Endometrial microvascular endothelial cells (primary cell): Measurements from ENCODE around the gene CCDC175. TPM values are rescaled to one million over a fixed set of nuclear protein-coding genes. Genes with fewer than 3 reads are reported as not detected.

Source experiments
- in situ Hi-C: cut with HindIII; loops from 2 replicates; pipeline ENCODE4 v1.10.0; 2017; ENCODE audit warnings: low sequenced_read_pairs, low pct_unique_long_range_greater_than_20kb; ENCODE audit errors: inconsistent ontology term
- total RNA-seq: library from RNA; depleted of rRNA; stranded (reverse); fragments of >200 nt; gene quantifications from one replicate; pipeline ENCODE4 v1.2.3, GENCODE V29; 2015; ENCODE audit errors: inconsistent ontology term

Gene CCDC175
- total RNA-seq, 1 donor from 2014 or later: not detected

- in situ Hi-C loops: no loop called here
These were observed 85.9 kb downstream of the CCDC175 start for GRCh38 chr14:59490756-59491155.

DNA sequence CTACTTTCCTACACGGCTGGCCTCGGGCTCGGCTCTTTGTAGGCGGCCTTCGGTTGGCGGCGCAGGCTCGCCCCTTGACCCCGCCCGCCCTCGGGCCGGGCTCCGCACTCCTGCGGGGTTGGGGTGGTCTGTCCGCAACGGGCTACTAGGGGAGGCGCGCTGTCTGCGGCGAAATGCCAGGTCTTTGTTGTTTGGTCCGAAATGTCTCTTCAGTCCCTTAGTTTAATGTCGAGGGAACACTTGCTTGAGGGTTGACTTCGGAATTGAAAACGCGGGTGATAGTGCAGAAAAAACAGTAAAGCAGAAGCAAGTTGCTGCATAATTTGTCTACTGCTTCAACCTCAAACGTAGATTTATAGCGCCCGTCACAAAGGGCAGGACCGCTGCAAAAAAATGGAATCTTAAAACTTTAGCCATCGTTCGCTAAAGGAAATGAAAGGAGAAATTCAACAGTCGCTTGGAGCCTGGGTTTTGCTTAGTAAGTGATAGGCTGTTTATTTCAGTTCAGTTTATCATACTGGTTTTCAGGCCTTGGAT is 91.9 kb downstream of the CCDC175 start:
- in situ Hi-C loops: no loop called here

DNA sequence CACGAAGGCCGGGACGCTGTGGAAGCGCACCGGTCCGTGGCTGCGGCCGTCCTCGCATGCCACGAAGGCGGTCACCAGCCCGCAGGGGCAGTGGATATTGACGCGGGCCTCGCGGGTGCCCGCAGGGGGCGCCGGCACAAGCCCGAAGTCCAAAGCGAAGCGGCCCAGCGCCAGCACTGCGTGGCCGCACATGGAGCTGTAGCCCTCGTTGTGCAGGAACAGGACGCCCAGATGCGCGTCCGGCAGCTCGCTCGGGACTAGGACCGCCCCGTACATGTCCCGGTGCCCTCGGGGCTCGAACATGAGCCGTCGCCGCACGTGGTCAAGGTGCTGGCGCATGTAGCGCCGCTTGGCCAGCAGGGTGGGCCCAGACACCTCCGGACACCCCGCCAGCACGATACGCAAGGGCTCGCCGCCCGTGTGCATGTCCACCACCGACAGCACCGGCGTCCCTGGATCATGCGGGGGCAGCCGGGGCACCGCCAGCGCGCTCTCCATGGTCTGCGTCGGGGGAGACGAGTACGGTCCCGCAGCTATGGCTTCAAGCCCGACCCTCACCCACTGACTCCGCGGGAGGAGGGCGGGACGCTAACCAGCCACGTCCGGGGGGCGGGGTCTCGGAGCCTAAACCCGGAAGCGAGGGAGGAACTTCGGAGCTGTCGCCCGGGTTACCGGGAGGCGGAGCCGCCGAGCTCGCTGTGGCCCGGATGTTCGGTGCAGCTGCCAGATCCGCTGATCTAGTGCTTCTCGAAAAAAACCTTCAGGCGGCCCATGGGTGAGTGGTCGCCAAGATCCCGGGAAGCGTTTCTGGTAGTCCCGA is 92.6 kb downstream of the CCDC175 start, which contains the start of the genes JKAMP and L3HYPDH:
JKAMP (plus strand) TSS at position 699 of the 820 bp plus-strand sequence; CDS start at position 772, 73 bp downstream.
L3HYPDH (minus strand) TSS at position 590 of the 820 bp plus-strand sequence; CDS start at position 498, 92 bp downstream.
- in situ Hi-C loops: no loop called here

GRCh38 chr14:59483363-59483762 is 93.2 kb downstream of the CCDC175 start:
- in situ Hi-C loops: no loop called here

DNA sequence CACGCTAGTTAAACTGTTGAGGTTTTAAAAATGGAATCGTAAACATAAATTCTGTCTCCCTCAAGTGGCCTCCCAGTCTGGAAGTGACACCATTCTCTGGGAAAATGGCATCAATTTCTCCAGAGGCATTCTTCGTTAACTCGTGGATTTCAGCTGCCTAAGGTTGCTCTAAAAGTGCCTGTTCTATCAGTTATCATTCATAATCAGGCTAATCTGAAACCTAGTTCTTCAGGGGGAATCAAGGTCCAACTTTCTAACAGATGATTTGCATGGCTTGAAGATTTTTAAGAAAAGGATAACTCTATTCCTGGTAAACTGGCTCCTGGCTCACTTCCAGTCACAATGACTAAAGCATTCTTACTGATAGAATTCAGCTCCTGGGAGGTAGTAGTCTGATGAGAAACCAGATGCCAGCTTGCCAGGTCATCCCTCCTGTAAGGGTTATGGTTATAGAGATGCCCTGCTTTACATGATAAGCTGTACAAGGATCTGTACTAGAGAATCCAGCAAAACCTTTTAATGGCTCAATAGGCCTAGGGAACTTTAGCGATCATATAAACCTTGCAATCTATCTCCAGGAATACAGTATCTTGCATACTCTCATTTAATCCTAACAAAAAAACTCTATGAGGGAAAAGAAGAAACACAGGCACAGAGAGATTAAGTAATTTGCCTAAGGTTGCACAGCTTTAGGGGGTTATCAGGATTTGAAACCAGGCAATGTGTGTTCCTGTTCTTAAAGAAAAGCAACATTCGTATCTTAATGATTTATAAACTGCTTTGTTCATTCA is 93.9 kb downstream of the CCDC175 start:
- in situ Hi-C loops: no loop called here

DNA sequence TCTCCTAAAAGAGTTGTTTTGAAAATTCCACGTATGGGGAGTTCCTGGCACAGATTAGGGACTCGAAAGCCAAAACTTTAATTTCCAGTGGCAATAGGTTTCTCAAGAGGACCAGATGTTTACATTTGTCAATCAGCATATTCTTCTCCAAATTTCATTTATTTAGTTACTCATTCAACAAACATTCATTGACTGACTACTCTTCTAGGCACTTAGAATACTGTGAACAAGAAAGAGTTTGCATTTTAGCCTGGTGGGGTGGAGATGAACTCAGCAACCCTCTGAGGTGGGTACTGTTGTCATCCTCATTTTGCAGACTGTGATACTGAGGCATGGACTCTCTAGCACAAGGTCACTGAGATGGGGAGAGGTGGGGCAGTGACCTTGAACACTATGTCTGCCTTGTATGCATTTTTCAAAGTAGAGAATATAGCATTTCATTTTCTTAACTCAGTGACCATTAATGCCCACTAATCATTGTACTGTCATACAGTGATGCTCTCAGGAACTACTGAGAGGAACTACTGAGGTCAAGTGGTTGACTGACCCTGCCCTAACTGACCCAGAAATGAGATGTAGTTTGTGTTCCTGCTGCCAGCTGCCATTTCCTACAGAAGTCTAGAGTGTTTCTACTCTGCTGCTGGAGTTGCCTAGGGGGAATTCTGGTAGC is 94.6 kb downstream of the CCDC175 start:
- in situ Hi-C loops: no loop called here

DNA sequence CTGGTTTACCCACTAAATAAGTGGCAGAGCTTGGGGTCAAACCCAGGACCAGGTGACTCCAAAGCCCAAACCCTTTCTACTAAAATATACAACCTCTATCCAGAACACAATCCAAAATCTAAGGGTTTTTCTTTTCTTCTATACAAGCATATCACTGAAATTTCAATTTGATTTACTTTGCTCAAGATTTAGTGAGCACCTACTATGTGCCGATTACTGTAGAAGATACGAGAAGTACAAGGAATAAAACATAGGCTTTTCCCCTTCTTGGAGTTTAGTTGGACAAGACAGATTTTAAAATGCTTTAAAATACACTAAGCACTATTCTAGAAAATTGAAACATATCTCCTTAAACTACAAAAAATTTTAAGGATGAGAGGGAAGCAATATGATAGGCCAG is 95.2 kb downstream of the CCDC175 start:
- in situ Hi-C loops: no loop called here

GRCh38 chr14:59480166-59480565 is 96.4 kb downstream of the CCDC175 start:
- in situ Hi-C loops: no loop called here

- in situ Hi-C loops: no loop called here
These were observed 98.1 kb downstream of the CCDC175 start for GRCh38 chr14:59478540-59478939.

DNA sequence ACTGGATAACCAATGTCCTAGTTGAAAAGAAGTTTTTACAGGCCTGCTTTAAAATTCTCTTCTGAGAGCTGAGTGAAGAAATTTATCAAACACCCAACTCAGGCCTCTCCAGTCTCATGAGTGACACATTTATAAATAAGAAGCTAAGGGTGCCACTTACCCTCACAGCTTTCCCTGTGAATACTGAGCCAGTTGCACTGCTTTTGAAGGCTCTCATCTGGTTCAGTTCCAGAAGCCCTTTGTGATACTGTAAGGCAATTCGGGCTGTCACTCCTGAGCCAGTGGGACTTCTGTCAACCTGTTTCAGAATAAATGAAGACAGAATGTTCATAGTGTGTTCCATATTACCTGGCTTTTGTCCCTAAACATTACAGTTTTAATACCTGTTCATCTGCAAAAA is 100.9 kb downstream of the CCDC175 start:
- in situ Hi-C loops: no loop called here

- in situ Hi-C loops: no loop called here
These were observed 102.4 kb downstream of the CCDC175 start for GRCh38 chr14:59474172-59474571.

DNA sequence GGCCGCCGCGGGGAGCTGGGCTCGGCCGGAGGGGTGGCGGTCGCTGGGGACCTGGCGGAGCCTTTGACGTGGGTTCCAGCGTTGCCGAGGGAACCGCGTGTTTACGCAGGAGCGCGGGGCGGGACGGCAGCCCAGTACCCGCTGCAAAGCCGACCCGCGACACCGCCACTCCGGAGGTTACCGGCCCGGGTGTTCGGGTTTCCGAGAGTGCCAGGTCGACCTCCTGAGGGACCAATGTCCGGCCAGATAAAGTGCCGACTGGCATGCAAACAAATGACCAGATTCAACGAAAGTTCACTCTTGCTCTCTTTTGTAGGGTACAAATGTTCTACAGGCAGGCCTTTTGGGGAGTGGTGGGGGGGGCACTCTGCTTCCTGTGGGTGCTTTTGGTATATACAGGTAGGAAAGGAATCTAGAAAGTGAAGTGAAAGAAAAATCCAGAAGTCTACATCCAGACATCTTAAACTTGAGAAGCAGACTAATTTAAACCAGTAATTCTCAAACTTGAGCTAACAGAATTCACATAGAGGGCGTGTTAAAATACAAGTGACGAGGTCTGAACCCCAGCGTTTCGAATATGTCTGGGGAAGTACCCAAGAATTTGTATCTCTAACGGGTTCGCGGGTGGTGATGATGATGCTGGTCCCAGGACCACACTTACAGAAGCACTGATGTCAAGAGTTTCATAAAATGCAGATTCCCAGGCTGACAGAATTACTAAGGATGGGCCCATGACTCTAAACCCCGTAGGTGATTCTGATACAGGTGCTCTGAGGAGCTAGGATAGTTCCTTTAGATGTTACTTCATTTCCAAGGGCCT is 111.1 kb downstream of the CCDC175 start, which contains the start of gene GPR135:
GPR135 (minus strand) TSS at position 65 of the 820 bp plus-strand sequence. CDS start 154 bp downstream, outside the sequence.
- in situ Hi-C loops: no loop called here

DNA sequence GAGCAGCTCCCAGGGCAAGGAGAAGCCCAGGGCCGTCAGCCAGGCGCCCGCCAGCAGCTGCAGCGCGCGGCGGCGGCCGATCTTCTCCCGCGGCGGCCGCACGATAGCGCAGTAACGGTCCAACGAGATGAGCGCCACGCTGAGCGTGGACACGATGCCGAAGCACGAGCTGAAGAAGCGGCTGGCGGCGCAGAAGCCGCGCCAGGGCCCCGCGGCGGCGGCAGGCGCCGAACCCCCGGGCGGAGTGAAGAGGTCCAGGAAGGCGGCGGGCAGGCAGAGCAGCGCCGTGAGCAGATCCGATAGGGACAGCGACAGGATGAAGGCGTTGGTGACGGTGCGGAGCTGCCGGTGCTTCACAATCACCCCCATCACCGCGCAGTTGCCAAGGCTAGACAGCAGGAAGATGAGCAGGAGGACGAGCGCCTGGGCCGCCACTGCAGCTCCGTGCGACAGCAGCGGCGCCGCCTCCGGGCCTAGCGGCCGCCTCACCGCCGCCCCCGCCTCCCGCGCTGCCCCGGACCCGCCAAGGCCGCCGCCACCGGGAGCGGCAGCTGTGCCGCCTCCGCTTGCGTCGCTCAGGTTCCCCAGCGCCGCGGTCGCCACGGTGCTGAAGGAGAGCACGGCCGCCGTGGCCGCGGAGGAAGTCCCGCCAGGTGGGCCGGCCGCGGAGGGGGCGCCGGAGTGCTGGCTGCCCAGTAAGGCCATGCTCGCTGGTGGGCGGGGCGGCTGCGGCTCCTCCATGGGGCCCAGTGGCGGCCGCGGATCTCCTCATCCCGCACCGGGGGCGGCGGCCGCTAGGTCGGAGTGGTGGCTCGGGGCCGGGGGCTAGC is 111.9 kb downstream of the CCDC175 start:
- in situ Hi-C loops: no loop called here

GRCh38 chr14:59463787-59464485 is 112.7 kb downstream of the CCDC175 start:
- in situ Hi-C loops: no loop called here

GRCh38 chr14:59461891-59462290 is 114.7 kb downstream of the CCDC175 start:
- in situ Hi-C loops: no loop called here

GRCh38 chr14:59460378-59460777 is 116.2 kb downstream of the CCDC175 start:
- in situ Hi-C loops: no loop called here

DNA sequence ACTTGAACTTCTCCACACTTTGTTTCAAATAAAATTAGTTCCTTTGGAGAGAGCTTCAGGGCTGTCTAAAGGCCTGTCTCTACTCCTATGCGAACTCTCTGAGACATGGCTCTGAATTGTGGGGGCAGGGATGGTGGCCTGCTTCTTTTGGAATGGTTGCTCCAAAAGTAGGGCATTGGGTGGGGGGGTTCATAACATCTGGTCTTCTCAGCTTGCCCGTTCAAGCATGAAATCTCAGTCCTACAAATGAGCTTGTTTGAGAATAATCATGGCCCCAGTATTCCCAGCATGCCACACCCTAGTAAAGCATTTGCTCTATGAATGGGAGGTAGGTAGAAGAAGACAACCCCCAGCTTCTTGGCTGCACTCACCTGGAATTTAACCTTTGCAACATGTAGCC is 118.1 kb downstream of the CCDC175 start:
- in situ Hi-C loops: no loop called here
